ENCODE data around the gene KIF17. TPM values are rescaled to one million over a fixed set of nuclear protein-coding genes. Genes with fewer than 3 reads are reported as not detected.
A peak's percentile ranks its signal among the peaks of the same experiment; 100 is the strongest.

The KIF17 gene
- 1 to 10 TPM; 1.0 to 3.2 (median 1.3) TPM for total RNA-seq
- long read RNA-seq = 0 reads

DNA sequence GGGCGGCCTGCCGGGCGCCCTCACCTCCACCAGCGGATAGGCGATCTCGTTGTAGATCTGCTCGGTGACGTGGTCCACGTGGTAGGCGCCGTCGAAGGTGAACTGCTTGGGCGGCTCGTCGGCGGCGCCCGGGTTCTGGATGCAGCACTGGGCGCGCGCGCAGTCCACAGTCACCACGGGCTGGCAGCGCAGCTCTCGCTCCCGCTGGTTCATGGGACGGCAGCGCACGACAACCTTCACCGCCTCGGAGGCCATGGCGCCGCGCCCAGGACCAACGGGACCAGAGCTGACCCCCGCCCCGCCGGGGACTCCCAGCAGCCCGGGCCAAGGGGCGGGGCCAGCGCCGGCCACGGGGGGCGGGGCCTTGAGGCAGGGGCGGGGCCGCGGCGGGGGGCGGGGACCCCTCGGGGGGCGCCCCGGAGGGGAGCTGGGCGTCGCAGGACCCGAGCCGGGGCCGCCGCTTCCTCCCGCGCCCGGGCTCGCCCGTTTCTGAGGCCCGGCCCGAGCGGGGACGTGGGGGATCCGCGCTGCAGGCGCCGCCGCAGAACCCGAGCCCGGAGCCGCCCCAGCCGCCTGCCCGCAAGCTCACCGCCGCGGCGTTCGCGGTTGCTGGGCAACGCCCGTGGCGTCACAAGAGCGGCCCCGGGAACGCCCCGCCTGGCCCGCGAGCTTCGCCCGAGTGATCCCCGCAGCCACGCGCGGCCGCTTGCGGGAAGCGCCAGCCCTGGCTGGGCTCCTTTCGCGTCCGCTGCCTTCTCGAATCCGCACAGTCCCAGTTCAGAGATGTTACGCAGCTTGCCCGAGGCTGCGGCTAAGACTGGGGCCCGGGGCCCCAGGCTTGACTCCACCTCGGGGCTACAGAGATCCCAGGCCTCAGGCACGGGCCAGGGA lies at the start of gene KIF17:
KIF17 (minus strand) TSS at position 556 of the 891 bp plus-strand sequence; CDS start at position 255, 301 bp downstream.
- intact Hi-C loops (cut with DNase I) = no loop called here
- Histone ChIP-seq H3K4me1 (peaks cover 0 to 5% (median 0%) of the 10 kb centered on the region in 4 donors), H3K27ac (no peak within 1 kb of the TSS), H3K9me3 (no peaks in the 10 kb centered on the region), H3K36me3 (no peaks in the 10 kb centered on the region), H3K27me3 (no peaks in the 10 kb centered on the region), H3K4me3 (peak within 1 kb of the TSS; percentile 20 to 55 (median 33))
- DNase-seq = peak; percentile 82 to 89 (median 85)
- WGBS (ENCODE audit: insufficient coverage, low coverage, low lambda C conversion rate, missing lambda C conversion rate) = no CpG with 5 or more reads among the region's 112 CpGs
- TF ChIP-seq POLR2A (IDR thresholded peaks at IDR 0.05) = no peak
- TF ChIP-seq, protein P1, sequence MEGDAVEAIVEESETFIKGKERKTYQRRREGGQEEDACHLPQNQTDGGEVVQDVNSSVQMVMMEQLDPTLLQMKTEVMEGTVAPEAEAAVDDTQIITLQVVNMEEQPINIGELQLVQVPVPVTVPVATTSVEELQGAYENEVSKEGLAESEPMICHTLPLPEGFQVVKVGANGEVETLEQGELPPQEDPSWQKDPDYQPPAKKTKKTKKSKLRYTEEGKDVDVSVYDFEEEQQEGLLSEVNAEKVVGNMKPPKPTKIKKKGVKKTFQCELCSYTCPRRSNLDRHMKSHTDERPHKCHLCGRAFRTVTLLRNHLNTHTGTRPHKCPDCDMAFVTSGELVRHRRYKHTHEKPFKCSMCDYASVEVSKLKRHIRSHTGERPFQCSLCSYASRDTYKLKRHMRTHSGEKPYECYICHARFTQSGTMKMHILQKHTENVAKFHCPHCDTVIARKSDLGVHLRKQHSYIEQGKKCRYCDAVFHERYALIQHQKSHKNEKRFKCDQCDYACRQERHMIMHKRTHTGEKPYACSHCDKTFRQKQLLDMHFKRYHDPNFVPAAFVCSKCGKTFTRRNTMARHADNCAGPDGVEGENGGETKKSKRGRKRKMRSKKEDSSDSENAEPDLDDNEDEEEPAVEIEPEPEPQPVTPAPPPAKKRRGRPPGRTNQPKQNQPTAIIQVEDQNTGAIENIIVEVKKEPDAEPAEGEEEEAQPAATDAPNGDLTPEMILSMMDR (IDR thresholded peaks at IDR 0.05) = no peak
- ATAC-seq = peak; percentile 82 to 90 (median 84)

DNA sequence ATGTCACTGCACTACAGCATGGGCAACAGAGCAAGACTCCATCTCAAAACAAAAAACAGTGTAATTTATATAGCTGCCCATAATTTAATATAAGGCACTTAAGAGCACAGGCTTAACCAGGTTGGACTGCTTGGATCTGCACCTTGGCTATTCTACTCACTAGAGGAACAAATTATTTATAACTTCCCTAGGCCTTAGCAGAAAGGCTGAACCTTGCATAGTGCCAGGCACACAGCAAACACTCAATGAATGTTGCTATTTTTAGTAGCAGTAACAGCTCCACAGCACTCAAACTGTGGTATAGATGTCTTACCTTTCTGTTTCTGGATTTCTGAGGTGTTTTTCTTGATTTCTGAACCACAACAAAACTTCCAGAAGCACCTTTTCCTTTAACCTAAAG lies 49.5 kb upstream of the KIF17 start:
- Histone ChIP-seq H3K36me3 (peaks cover 10 to 100% (median 54%) of the 10 kb centered on the region in 4 donors), H3K4me1 (no peaks in the 10 kb centered on the region), H3K27me3 (no peaks in the 10 kb centered on the region), H3K9me3 (no peaks in the 10 kb centered on the region), H3K4me3 (no peak overlapping the region), H3K27ac (no peak overlapping the region)
- ATAC-seq (no peak), DNase-seq (no peak)
- intact Hi-C loops (cut with DNase I) = no loop called here
- TF ChIP-seq, protein P1 (IDR thresholded peaks at IDR 0.05) = no peak
- no peak for TF ChIP-seq POLR2A (IDR thresholded peaks at IDR 0.05)

DNA sequence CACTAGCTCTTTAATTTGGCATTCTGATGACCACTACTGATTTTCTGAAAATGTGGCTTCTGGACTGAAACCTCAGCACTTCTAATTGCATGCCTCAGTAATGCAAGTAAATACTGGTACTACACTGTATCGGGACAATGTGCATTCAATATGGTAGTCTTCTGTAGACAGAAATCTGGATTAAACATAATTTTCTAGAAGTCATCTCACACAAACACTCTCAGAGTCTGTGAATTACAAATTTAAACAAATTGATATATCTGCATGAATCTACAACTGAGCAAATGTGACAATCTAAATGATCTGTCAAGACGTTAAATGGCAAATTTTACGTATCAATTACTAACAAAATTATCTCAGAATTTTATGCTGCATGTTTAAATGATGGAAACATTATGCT lies 45.6 kb upstream of the KIF17 start:
- DNase-seq = no peak
- no peak for ATAC-seq
- TF ChIP-seq, protein P1 (IDR thresholded peaks at IDR 0.05) = no peak
- peaks cover 10 to 99% (median 57%) of the 10 kb centered on the region in 4 donors for H3K36me3 ChIP-seq
- intact Hi-C loops (cut with DNase I) = no loop called here
- H3K4me1 ChIP-seq = no peaks in the 10 kb centered on the region
- no peaks in the 10 kb centered on the region for H3K9me3 ChIP-seq
- H3K27ac ChIP-seq = no peak overlapping the region
- no peak overlapping the region for H3K4me3 ChIP-seq
- 97% methylated on average over 3 of the region's 3 CpGs for WGBS (ENCODE audit: insufficient coverage, low coverage, low lambda C conversion rate, missing lambda C conversion rate)
- no peaks in the 10 kb centered on the region for H3K27me3 ChIP-seq

DNA sequence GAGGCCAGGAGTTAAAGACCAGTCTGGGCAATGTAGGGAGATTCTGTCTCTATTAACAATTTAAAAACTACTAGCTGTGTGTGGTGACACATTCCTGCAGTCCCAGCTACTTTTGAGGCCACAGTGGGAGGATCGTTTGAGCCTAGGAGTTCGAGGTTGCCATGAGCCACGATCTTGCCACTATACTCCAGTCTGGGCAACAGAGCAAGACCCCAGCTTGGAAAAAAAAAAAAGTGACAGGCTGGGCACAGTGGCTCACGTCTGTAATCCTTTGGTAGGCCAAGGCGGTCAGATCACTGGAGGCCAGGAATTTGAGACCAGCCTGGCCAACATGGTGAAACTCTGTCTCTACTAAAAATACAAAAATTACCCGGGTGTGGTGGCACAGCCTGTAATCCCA lies 42.5 kb upstream of the KIF17 start:
- TF ChIP-seq, protein P1 (IDR thresholded peaks at IDR 0.05) = no peak
- no peak for TF ChIP-seq POLR2A (IDR thresholded peaks at IDR 0.05)
- no peaks in the 10 kb centered on the region for H3K4me1 ChIP-seq
- ATAC-seq (no peak), DNase-seq (no peak)
- peaks cover 3 to 99% (median 56%) of the 10 kb centered on the region in 4 donors for H3K36me3 ChIP-seq
- no peak overlapping the region for H3K4me3 ChIP-seq
- H3K27me3 ChIP-seq = no peaks in the 10 kb centered on the region
- WGBS (ENCODE audit: insufficient coverage, low coverage, low lambda C conversion rate, missing lambda C conversion rate) = 90% methylated on average over 6 of the region's 6 CpGs
- no peaks in the 10 kb centered on the region for H3K9me3 ChIP-seq
- intact Hi-C loops (cut with DNase I) = no loop called here
- no peak overlapping the region for H3K27ac ChIP-seq
